HEK293T (cell line): ENCODE data around the gene ANKRD65.

Experiments used
- ARNT ChIP-seq: fragments of 450-650 bp; IDR thresholded peaks from 2 replicates; pipeline ENCODE4 v1.6.1; 2017; ENCODE audit warnings: mild to moderate bottlenecking
- BHLHE40 ChIP-seq: fragments of 450-650 bp; IDR thresholded peaks from 2 replicates; pipeline ENCODE4 v1.6.1; 2016; ENCODE audit warnings: mild to moderate bottlenecking, moderate library complexity, borderline replicate concordance
- FOXA1 ChIP-seq: fragments of 450-650 bp; IDR thresholded peaks from 2 replicates; pipeline ENCODE4 v1.6.1; 2016; ENCODE audit warnings: mild to moderate bottlenecking
- HDGF ChIP-seq: fragments of 450-650 bp; IDR thresholded peaks from 2 replicates; pipeline ENCODE4 v1.6.1; 2017; ENCODE audit warnings: antibody characterized with exemption, borderline replicate concordance
- LEF1 ChIP-seq: fragments of 450-650 bp; IDR thresholded peaks from 2 replicates; pipeline ENCODE4 v1.6.1; 2017; ENCODE audit warnings: mild to moderate bottlenecking, borderline replicate concordance
- NFRKB ChIP-seq: fragments of 450-650 bp; IDR thresholded peaks from 2 replicates; pipeline ENCODE4 v1.6.1; 2016; ENCODE audit warnings: mild to moderate bottlenecking, moderate library complexity
- PKNOX1 ChIP-seq: fragments of 450-650 bp; IDR thresholded peaks from 2 replicates; pipeline ENCODE4 v1.6.1; 2016
- SP1 ChIP-seq: fragments of 450-650 bp; IDR thresholded peaks from 2 replicates; pipeline ENCODE4 v1.6.1; 2017
- SUZ12 ChIP-seq: fragments of 450-650 bp; IDR thresholded peaks from 2 replicates; pipeline ENCODE4 v1.6.1; 2016; ENCODE audit warnings: mild to moderate bottlenecking
- TARDBP ChIP-seq: fragments of 450-650 bp; IDR thresholded peaks from 2 replicates; pipeline ENCODE4 v1.6.1; 2016
- ZNF384 ChIP-seq: fragments of 450-650 bp; IDR thresholded peaks from 2 replicates; pipeline ENCODE4 v1.6.1; 2016

DNA sequence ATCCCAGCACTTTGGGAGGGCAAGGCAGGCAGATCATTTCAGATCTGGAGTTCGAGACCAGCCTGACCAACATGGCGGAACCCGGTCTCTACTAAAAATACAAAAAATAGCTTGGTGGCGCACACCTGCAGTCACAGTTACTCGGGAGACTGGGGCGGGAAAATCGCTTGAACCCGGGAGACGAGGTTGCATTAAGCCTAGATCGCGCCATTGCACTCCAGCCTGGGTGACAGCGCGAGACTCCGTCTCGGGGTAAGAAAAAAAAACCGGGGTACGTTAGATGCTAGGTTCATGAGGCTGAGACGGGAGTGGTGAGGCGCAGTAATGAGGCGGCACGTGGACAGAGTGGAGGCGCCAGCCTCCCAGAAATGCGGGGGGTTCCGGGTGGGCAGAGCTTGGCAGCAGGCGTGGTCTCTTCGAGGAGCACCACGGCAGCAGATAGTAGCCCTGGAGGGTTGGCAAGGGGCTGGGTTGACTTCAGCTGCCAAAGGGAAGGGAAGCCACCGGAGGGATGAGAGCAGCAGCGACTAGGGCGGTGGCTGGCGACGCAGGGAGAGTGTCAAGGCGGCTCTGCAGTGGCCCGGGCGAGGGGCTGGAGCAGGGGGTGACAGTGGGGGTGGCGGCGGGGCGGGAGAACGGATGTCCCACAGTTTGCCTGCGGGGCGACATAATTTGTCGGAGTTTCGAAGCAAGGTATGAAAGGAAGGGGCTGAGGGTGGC, 14.8 kb downstream of the ANKRD65 start:
- no peak for TF ChIP-seq FOXA1
- TF ChIP-seq ZNF384, result no peak
- no peak for TF ChIP-seq SP1
- TF ChIP-seq HDGF, result no peak
- TF ChIP-seq TARDBP, result no peak
- no peak for TF ChIP-seq LEF1
- no peak for TF ChIP-seq SUZ12
- no peak for TF ChIP-seq PKNOX1
- no peak for TF ChIP-seq NFRKB
- TF ChIP-seq BHLHE40, result no peak
- TF ChIP-seq ARNT, result no peak
